CD4-positive, alpha-beta T cell treated with Interleukin-15 for 1 hour (primary cell): Measurements from ENCODE around the gene OR56A4.
"Not testable (repeated sequence)": the region's sequence is repeated elsewhere in the genome, so short reads cannot be mapped to it uniquely, and the experiment has no call there.

ENCODE experiments used
- DNase-seq: peaks from one replicate; pipeline ENCODE4 v3.0.0-alpha.2; 2020

The OR56A4 gene

DNA sequence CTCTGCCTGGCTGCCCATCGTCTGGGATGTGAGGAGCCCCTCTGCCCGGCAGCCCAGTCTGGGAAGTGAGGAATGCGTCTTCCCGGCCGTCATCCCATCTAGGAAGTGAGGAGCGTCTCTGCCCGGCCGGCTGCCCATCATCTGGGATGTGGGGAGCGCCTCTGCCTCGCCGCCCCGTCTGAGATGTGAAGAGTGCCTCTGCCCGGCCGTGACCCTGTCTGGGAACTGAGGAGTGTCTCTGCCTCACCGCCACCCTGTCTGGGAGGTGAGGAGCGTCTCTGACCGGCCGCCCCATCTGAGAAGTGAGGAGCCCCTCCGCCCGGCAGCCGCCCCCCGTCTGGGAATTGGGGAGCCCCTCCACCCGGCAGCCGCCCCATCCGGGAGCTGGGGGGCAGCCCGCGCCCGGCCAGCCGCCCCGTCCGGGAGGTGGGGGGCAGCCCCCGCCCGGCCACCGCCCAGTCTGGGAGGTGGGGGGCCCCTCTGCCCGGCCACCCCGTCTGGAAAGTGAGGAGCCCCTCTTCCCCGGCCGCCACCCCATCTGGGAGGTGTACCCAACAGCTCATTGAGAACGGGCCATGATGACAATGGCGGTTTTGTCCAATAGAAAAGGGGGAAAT lies 45.9 kb downstream of the OR56A4 start:
- DNase-seq = not testable (repeated sequence)

DNA sequence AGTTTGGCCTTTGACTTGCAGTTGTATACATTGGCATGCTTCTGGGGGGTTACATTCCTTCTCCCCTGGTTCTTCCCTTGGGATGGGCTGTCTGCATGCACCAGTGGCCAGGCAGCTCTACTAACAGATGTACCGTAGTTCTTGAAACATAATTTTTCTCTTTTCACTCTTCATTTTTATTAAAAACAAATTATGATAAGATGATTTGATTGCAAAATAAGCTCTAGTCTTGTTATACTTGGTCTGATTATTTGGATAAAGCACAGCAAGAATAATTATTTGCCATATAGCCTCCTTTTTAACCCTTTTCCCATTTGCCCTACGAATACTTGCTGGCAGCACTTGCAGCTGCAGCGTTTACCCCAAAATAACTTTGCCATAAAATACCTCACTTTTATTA lies 51.2 kb downstream of the OR56A4 start:
- no peak for DNase-seq
